ENCODE data around the gene CXCL12.

The CXCL12 gene

DNA sequence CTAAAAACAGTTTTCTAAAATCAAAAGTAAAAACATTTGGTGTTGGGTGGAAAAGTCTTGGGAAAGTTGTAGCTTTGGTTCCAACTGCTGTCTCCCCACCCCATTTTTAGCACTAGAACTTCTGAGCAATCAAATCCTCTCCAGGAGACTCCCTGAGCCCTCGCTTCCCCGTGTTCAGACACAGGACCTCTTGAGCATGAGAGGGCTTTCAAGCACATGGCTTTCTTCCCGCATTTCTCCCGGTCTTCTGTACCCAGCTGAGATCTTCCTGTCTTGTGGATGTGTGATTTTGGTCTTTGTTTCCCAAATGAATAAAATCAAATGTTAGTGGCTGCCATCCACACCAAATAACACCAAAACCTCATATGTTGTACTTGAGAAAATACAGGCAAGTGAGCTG is 5.0 kb downstream of the CXCL12 start:
- Histone ChIP-seq H3K27me3 (ENCODE audit: insufficient read depth, poor library complexity, severe bottlenecking) (peaks cover 12% of the 10 kb centered on the region), H3K36me3 (ENCODE audit: low read depth) (no peaks in the 10 kb centered on the region), H3K27ac (ENCODE audit: poor library complexity, severe bottlenecking) (no peak overlapping the region), H3K4me1 (ENCODE audit: insufficient read depth, poor library complexity, severe bottlenecking) (no peaks in the 10 kb centered on the region), H3K4me3 (ENCODE audit: severe bottlenecking) (no peak overlapping the region), H3K9me3 (ENCODE audit: severe bottlenecking) (no peaks in the 10 kb centered on the region)
- DNase-seq (ENCODE audit: low spot score) (peak; percentile 4), ATAC-seq (ENCODE audit: low read depth) (no peak)
- TF ChIP-seq, protein P1, sequence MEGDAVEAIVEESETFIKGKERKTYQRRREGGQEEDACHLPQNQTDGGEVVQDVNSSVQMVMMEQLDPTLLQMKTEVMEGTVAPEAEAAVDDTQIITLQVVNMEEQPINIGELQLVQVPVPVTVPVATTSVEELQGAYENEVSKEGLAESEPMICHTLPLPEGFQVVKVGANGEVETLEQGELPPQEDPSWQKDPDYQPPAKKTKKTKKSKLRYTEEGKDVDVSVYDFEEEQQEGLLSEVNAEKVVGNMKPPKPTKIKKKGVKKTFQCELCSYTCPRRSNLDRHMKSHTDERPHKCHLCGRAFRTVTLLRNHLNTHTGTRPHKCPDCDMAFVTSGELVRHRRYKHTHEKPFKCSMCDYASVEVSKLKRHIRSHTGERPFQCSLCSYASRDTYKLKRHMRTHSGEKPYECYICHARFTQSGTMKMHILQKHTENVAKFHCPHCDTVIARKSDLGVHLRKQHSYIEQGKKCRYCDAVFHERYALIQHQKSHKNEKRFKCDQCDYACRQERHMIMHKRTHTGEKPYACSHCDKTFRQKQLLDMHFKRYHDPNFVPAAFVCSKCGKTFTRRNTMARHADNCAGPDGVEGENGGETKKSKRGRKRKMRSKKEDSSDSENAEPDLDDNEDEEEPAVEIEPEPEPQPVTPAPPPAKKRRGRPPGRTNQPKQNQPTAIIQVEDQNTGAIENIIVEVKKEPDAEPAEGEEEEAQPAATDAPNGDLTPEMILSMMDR (IDR thresholded peaks at IDR 0.05; ENCODE audit: poor library complexity, severe bottlenecking): no peak

DNA sequence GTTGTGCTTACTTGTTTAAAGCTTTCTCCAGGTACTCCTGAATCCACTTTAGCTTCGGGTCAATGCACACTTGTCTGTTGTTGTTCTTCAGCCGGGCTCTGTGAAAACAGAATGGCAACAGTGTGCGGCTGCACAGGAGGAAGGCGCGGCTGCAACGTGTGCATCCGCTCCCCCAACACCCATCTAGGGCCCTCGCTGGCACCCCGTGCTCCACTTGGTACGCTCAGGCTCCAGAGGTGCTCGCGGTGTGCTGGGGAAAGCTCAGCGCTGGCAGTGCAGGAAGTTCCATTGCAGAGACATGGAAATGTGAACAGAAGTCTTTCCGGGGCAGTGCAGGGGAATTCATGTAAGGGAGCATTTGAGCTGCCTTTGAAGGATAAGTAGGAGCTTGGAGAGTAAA is 6.3 kb downstream of the CXCL12 start:
- TF ChIP-seq, protein P1 (IDR thresholded peaks at IDR 0.05; ENCODE audit: poor library complexity, severe bottlenecking): no peak
- peaks cover 1% of the 10 kb centered on the region for H3K27me3 ChIP-seq (ENCODE audit: insufficient read depth, poor library complexity, severe bottlenecking)
- ATAC-seq (ENCODE audit: low read depth): no peak

DNA sequence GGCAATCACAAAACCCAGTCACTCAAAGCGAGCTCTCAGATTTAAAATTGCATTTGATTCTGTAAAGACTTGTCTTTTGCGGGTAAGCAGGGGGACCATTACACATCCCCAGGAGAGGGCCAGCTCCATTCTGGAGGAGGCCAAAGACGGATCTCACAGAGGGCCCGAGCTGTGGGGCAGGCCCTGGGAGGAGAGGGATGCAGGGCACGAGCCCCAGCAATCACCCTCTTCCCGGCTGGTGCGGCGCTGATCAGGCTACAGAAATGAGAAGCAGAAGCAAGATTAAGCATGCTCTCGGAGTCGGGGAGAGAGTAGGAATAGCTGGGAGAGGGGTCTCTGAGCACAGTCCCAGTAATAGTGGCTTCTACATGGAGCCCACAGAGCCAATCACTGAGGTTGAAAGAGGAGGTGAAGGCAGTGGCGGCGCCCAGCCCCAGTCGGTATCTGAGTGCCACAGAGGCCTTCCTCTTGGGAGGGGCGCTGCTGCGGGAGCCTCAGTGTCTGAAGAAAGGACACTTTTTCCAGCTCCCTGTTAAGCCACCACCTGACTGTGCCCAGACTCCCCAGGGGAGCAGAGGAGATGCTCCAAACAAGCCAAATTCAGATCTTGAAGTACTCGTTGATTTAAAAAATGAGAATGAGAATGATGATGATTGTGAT is 7.1 kb downstream of the CXCL12 start:
- Histone ChIP-seq H3K9me3 (ENCODE audit: severe bottlenecking) (no peaks in the 10 kb centered on the region), H3K36me3 (ENCODE audit: low read depth) (no peaks in the 10 kb centered on the region), H3K4me3 (ENCODE audit: severe bottlenecking) (no peak overlapping the region), H3K27ac (ENCODE audit: poor library complexity, severe bottlenecking) (no peak overlapping the region), H3K4me1 (ENCODE audit: insufficient read depth, poor library complexity, severe bottlenecking) (no peaks in the 10 kb centered on the region), H3K27me3 (ENCODE audit: insufficient read depth, poor library complexity, severe bottlenecking) (no peaks in the 10 kb centered on the region)
- DNase-seq (ENCODE audit: low spot score) (no peak), ATAC-seq (ENCODE audit: low read depth) (no peak)
- TF ChIP-seq, protein P1 (IDR thresholded peaks at IDR 0.05; ENCODE audit: poor library complexity, severe bottlenecking): no peak

More for the DNA sequence above, 6.3 kb downstream of the CXCL12 start:
- DNase-seq (ENCODE audit: low spot score): peak; percentile 12
- no peaks in the 10 kb centered on the region for H3K36me3 ChIP-seq (ENCODE audit: low read depth)
- no peaks in the 10 kb centered on the region for H3K4me1 ChIP-seq (ENCODE audit: insufficient read depth, poor library complexity, severe bottlenecking)
- H3K4me3 ChIP-seq (ENCODE audit: severe bottlenecking): no peak overlapping the region
- H3K27ac ChIP-seq (ENCODE audit: poor library complexity, severe bottlenecking): no peak overlapping the region
- no peaks in the 10 kb centered on the region for H3K9me3 ChIP-seq (ENCODE audit: severe bottlenecking)

DNA sequence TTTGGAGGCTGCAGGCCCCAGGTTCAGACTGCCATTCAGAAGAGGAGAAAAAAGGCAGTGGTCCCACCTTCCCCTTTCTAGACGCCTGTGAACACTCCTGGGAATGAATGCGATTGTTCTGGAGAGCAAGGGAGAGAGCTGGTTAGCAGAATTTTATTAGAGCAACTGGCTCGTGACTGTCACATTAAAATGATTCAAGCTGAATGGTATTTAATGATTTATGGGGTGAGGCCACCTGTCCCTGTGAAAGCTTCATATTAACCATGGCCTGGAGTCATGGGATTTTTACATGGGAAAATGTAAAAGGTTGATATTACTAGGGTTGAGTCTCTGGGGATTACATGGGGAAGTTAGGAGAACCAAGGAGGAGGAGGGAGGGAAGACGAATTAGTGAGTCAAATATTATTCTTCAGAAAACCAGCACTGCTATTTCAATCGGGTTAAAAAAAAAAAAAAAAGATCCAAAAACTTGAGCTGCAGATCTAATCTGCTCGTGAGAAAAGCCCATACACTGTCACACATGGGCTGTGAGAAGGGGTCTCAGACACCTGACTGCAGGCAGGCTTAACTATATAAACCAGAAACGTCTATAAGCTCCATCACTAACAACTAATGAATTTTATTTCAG is 8.3 kb downstream of the CXCL12 start:
- Histone ChIP-seq H3K27ac (ENCODE audit: poor library complexity, severe bottlenecking) (no peak overlapping the region), H3K9me3 (ENCODE audit: severe bottlenecking) (no peaks in the 10 kb centered on the region), H3K36me3 (ENCODE audit: low read depth) (no peaks in the 10 kb centered on the region), H3K27me3 (ENCODE audit: insufficient read depth, poor library complexity, severe bottlenecking) (no peaks in the 10 kb centered on the region), H3K4me3 (ENCODE audit: severe bottlenecking) (no peak overlapping the region), H3K4me1 (ENCODE audit: insufficient read depth, poor library complexity, severe bottlenecking) (no peaks in the 10 kb centered on the region)
- TF ChIP-seq, protein P1 (IDR thresholded peaks at IDR 0.05; ENCODE audit: poor library complexity, severe bottlenecking): no peak
- ATAC-seq (ENCODE audit: low read depth) (no peak), DNase-seq (ENCODE audit: low spot score) (no peak)

DNA sequence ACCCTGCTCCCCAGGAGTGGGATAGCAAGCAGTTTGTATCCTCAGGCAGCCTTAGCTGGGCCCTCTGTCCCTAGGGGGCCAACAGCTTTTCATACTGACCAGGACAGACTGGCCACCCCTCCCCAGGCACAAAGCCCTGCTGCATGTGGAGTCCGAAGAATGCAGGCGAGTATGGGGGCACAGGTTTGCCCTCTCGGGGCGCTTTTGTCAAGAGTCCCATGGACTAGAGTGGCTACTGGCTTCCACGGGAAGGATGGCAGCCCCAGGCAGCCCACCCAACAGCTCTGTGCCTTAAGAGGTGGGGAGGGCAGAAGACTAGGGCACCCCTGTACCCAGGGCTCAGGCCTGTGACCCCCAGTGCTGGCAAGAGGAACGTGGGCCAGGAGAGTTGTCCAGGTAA is 10.7 kb downstream of the CXCL12 start:
- Histone ChIP-seq H3K36me3 (ENCODE audit: low read depth) (no peaks in the 10 kb centered on the region), H3K4me3 (ENCODE audit: severe bottlenecking) (no peak overlapping the region), H3K9me3 (ENCODE audit: severe bottlenecking) (no peaks in the 10 kb centered on the region), H3K4me1 (ENCODE audit: insufficient read depth, poor library complexity, severe bottlenecking) (no peaks in the 10 kb centered on the region), H3K27me3 (ENCODE audit: insufficient read depth, poor library complexity, severe bottlenecking) (no peaks in the 10 kb centered on the region), H3K27ac (ENCODE audit: poor library complexity, severe bottlenecking) (no peak overlapping the region)
- TF ChIP-seq, protein P1 (IDR thresholded peaks at IDR 0.05; ENCODE audit: poor library complexity, severe bottlenecking): no peak
- no peak for ATAC-seq (ENCODE audit: low read depth)
- DNase-seq (ENCODE audit: low spot score): no peak
